PC-9 (cell line): ENCODE results near the gene MBNL1. TPM values are rescaled to one million over a fixed set of nuclear protein-coding genes. Genes with fewer than 3 reads are reported as not detected.

ENCODE experiments used
- BruUV-seq: library from RNA; stranded (reverse); fragments of 400-500 nt; replicated peaks from 2 replicates; lab custom pipeline; 2021; lab: Mats Ljungman, UMichigan
- CTCF ChIA-PET: fragments of 300-600 bp; sonication (Branson Sonifier 250); formaldehyde crosslinking; loops from one replicate; lab custom pipeline; 2022; ENCODE audit warnings: antibody characterized with exemption; lab: Charles Lee
- POLR2A ChIA-PET: fragments of 300-600 bp; sonication (Branson Sonifier 250); formaldehyde crosslinking; loops from one replicate; lab custom pipeline; 2022; ENCODE audit warnings: antibody characterized with exemption; ENCODE audit not compliant: unreplicated experiment; lab: Charles Lee
- DNase-seq, 2 experiments: peaks; one replicate each; pipeline versions ENCODE4 v3.0.0 to v3.0.0-alpha.2; 2015 to 2022; ENCODE audit warnings: mixed read lengths in 1 of 2
- H2AFZ ChIP-seq: fragments of 200-600 bp; sonication (generic); 2 replicates; pipeline ENCODE4 v1.8.1; 2017; ENCODE audit warnings: antibody characterized with exemption
- H3F3A ChIP-seq: fragments of 200-600 bp; sonication (generic); 2 replicates; pipeline ENCODE4 v1.8.1; 2017; ENCODE audit warnings: antibody characterized with exemption, mild to moderate bottlenecking, low read depth; ENCODE audit not compliant: insufficient read depth
- H3K27ac ChIP-seq: fragments of 200-600 bp; sonication (generic); 2 replicates; pipeline ENCODE4 v1.6.1; 2016; ENCODE audit warnings: mixed run types
- H3K27me3 ChIP-seq: fragments of 200-600 bp; sonication (generic); 2 replicates; pipeline ENCODE4 v1.6.1; 2016; ENCODE audit warnings: low read depth, mixed run types; ENCODE audit not compliant: insufficient read depth
- H3K36me3 ChIP-seq: fragments of 200-600 bp; sonication (generic); 2 replicates; pipeline ENCODE4 v1.6.1; 2016; ENCODE audit warnings: low read depth, mixed run types
- H3K4me1 ChIP-seq: fragments of 200-600 bp; sonication (generic); replicated peaks from 2 replicates; pipeline ENCODE4 v1.6.1; 2016; ENCODE audit warnings: mixed run types; ENCODE audit not compliant: insufficient read depth
- H3K4me2 ChIP-seq: fragments of 200-600 bp; sonication (generic); 2 replicates; pipeline ENCODE4 v1.6.1; 2017; ENCODE audit warnings: mixed run types
- H3K4me3 ChIP-seq: fragments of 200-600 bp; sonication (generic); 2 replicates; pipeline ENCODE4 v1.6.1; 2016; ENCODE audit warnings: mixed run types
- H3K79me2 ChIP-seq: fragments of 200-600 bp; sonication (generic); 2 replicates; pipeline ENCODE4 v1.6.1; 2017; ENCODE audit warnings: low read depth, mixed run types
- H3K9me2 ChIP-seq: fragments of 200-600 bp; sonication (generic); 2 replicates; pipeline ENCODE4 v1.8.1; 2017; ENCODE audit warnings: mild to moderate bottlenecking; ENCODE audit not compliant: insufficient read depth
- H3K9me3 ChIP-seq: fragments of 200-600 bp; sonication (generic); 2 replicates; pipeline ENCODE4 v1.8.1; 2016; ENCODE audit warnings: low read depth; ENCODE audit not compliant: insufficient read depth
- H4K20me1 ChIP-seq: fragments of 200-600 bp; sonication (generic); 2 replicates; pipeline ENCODE4 v1.8.1; 2017; ENCODE audit not compliant: insufficient read depth
- EZH2 ChIP-seq: fragments of 200-600 bp; sonication (generic); IDR thresholded peaks from 2 replicates; pipeline ENCODE4 v1.8.0; 2017; ENCODE audit warnings: antibody characterized with exemption, low read depth
- intact Hi-C: fragments of 100-400 bp; cut with micrococcal nuclease; formaldehyde crosslinking; loops from one replicate; pipeline ENCODE4 v1.10.0; 2022; ENCODE audit not compliant: unreplicated experiment
- total RNA-seq: library from RNA; stranded (reverse); gene quantifications from 2 replicates; pipeline ENCODE4 v1.2.3, GENCODE V29; 2021
- TF ChIP-seq, protein P1 (sequence below): fragments of 200-600 bp; sonication (generic); conservative IDR thresholded peaks from 2 replicates; pipeline ENCODE4 v1.6.1; 2017; ENCODE audit warnings: mixed run types, antibody characterized with exemption, mild to moderate bottlenecking, moderate library complexity

Gene MBNL1
- total RNA-seq, 1 experiment from 2014 or later: 176 TPM

DNA sequence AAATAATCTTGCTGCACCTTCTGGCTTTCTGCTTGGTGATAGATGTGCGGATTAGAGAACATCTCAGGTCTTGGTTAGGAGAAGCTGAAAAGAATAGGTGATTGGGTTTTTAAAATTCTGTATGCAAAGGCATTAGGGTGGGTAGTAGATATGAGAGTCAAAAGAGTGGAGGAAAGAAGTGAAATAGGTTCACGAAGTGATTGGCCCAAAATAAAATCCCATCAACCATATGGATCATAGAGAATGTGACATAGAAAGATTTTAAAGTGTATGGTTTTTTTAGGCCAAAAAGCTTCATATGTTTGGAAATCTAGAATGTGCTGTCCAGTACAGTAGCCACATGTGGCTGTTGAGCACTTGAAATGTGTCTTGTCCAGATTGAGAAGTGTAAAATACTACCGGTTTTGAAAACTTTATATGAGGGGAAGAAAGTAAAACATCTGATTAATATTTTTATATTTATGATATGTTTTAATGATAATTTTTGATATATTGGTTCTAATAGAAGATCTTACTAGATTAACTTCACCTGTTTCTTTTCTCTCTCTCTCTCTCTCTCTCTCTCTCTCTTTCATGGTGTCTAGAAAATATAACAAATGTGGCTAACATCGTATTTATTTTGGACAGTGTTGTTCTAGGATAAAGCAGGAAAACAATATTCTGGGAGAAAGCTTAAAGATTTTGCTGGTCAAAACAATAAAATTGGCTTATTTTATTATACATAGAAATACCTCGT, 2.9 kb downstream of the MBNL1 start:
- no peak overlapping the region for H2AFZ ChIP-seq
- H3K27me3 ChIP-seq: no peaks in the 10 kb centered on the region
- no peaks in the 10 kb centered on the region for H3K36me3 ChIP-seq
- peak overlapping the region; percentile 88 for H3K27ac ChIP-seq
- peak overlapping the region; percentile 85 for H3K4me3 ChIP-seq
- peaks cover 15% of the 10 kb centered on the region for H3F3A ChIP-seq
- peak overlapping the region; percentile 90 for H3K4me2 ChIP-seq
- peaks cover 45% of the 10 kb centered on the region for H3K4me1 ChIP-seq
- no peaks in the 10 kb centered on the region for H3K9me3 ChIP-seq
- DNase-seq: no peak
- H4K20me1 ChIP-seq: peaks cover 3% of the 10 kb centered on the region; the same call in 1 of the 2 replicates
- peaks cover 74% of the 10 kb centered on the region for H3K79me2 ChIP-seq
- POLR2A ChIA-PET: no interaction called here
- no peak for TF ChIP-seq EZH2
- TF ChIP-seq, protein P1, sequence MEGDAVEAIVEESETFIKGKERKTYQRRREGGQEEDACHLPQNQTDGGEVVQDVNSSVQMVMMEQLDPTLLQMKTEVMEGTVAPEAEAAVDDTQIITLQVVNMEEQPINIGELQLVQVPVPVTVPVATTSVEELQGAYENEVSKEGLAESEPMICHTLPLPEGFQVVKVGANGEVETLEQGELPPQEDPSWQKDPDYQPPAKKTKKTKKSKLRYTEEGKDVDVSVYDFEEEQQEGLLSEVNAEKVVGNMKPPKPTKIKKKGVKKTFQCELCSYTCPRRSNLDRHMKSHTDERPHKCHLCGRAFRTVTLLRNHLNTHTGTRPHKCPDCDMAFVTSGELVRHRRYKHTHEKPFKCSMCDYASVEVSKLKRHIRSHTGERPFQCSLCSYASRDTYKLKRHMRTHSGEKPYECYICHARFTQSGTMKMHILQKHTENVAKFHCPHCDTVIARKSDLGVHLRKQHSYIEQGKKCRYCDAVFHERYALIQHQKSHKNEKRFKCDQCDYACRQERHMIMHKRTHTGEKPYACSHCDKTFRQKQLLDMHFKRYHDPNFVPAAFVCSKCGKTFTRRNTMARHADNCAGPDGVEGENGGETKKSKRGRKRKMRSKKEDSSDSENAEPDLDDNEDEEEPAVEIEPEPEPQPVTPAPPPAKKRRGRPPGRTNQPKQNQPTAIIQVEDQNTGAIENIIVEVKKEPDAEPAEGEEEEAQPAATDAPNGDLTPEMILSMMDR: no peak
- H3K9me2 ChIP-seq: no peaks in the 10 kb centered on the region
- intact Hi-C loops: loop anchor here (2.0 to 10.0 kb wide), 3 partner anchors 33 to 507 kb away; no protein-coding TSS in a partner anchor
- BruUV-seq: no TSS peak
- CTCF ChIA-PET: interaction anchor here (0.6 kb wide), 1 partner anchor 469 kb away, joined by 3 read pairs; no protein-coding TSS in a partner anchor

DNA sequence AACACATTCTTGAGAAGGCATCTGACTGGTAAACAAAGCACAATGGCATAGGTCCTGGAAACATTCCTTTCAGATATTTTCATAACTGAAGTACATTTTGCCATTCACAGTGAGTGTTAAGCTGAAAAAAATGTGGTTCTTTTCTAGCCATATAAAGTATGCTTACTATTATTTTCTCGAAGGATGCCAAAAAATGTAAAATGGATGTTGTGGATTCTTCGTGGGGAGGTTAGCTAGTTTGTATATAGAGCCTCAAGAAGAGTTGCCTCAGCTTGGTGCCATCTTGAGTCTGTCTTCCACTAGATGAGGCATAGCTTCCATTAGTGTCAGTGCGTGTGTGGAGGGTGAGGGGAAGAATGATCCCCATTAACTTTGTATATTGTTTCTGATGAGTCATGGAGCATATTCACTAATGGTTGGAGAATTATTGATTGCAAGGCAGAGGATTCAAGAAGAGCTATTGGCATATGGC, 4.1 kb downstream of the MBNL1 start:
- peaks cover 3% of the 10 kb centered on the region; the same call in 1 of the 2 replicates for H4K20me1 ChIP-seq
- POLR2A ChIA-PET: no interaction called here

DNA sequence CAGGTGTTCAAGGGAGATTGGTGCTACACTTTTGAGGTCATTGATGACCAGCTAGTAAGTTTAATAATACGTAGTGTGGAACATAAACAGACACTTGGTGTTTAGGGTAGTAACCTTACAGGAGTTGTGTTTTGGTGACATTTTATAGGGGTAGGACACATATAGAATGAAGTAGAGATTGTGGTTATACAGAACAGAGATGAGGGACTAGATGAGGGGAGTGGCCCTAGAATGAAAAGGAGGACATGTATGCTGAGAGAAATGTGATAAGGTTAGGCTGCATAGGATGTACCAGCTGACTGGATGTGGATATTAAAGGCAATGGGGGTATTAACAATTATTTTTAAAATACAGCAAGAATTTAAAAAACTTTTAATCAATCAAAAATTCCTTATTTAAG, 8.0 kb downstream of the MBNL1 start:
- BruUV-seq: no TSS peak
- Histone ChIP-seq H3K4me1 (peaks cover 17% of the 10 kb centered on the region), H3K4me2 (no peak overlapping the region), H3K79me2 (peaks cover 99% of the 10 kb centered on the region), H3K27me3 (no peaks in the 10 kb centered on the region), H3K36me3 (no peaks in the 10 kb centered on the region), H4K20me1 (peaks cover 7% of the 10 kb centered on the region; the same call in 1 of the 2 replicates), H2AFZ (no peak overlapping the region), H3F3A (no peaks in the 10 kb centered on the region; the same call in 1 of the 2 replicates), H3K27ac (0 out of 2 replicates have a peak overlapping the region, but pooled peaks have one; percentile 2), H3K9me2 (no peaks in the 10 kb centered on the region), H3K9me3 (no peaks in the 10 kb centered on the region), H3K4me3 (no peak overlapping the region)
- TF ChIP-seq, protein P1: no peak
- no peak for TF ChIP-seq EZH2
- CTCF ChIA-PET: interaction anchor here (0.7 to 1.2 kb wide), 2 partner anchors 8 to 188 kb away, joined by 4 to 14 read pairs; no protein-coding TSS in a partner anchor
- DNase-seq: no peak
- POLR2A ChIA-PET: interaction anchor here (0.7 kb wide), 1 partner anchor 112 kb away, joined by 3 read pairs; no protein-coding TSS in a partner anchor
- intact Hi-C loops: loop anchor here (10.0 kb wide), 1 partner anchor 512 kb away; no protein-coding TSS in a partner anchor

More for the DNA sequence above, 4.1 kb downstream of the MBNL1 start:
- no peak overlapping the region for H2AFZ ChIP-seq
- peak in 1 of 2 experiments; percentile 43 for DNase-seq
- intact Hi-C loops: loop anchor here (2.0 to 10.0 kb wide), 3 partner anchors 32 to 508 kb away; no protein-coding TSS in a partner anchor
- H3K27ac ChIP-seq: no peak overlapping the region
- H3K9me3 ChIP-seq: no peaks in the 10 kb centered on the region
- TF ChIP-seq, protein P1: no peak
- TF ChIP-seq EZH2: no peak
- H3F3A ChIP-seq: peaks cover 15% of the 10 kb centered on the region
- H3K4me3 ChIP-seq: no peak overlapping the region
- H3K4me1 ChIP-seq: peaks cover 35% of the 10 kb centered on the region
- peaks cover 85% of the 10 kb centered on the region for H3K79me2 ChIP-seq
- no peaks in the 10 kb centered on the region for H3K36me3 ChIP-seq
- H3K9me2 ChIP-seq: no peaks in the 10 kb centered on the region
- no peaks in the 10 kb centered on the region for H3K27me3 ChIP-seq
- BruUV-seq: no TSS peak
- CTCF ChIA-PET: no interaction called here
- peak overlapping the region; percentile 90 for H3K4me2 ChIP-seq
